ENCODE measurements around the gene ACP1. TPM values are rescaled to one million over a fixed set of nuclear protein-coding genes. Genes with fewer than 3 reads are reported as not detected.
"Not testable (repeated sequence)": the region's sequence is repeated elsewhere in the genome, so short reads cannot be mapped to it uniquely, and the experiment has no call there.

Gene ACP1
- total RNA-seq, 1 experiment from 2014 or later: 193 TPM

DNA sequence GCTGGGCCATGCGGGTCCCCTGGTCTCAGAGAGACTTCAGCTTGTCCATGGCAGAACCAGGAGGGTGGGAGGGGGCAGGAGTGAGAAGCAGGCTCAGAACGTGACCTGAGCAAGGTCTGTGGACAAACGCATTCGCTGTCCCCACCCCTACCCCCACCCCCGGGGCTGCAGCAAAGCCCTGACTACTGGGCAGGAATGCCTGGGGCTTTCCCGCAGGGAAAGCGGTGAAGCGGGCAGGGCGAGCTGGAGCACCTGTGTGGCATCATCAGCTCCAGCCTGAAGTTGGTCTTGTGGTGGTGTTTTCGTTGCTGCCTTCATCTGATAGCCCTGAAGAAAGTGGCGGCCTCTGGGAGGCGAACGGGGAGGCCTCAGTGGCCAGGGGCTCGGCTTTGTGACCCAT is 49.2 kb downstream of the ACP1 start:
- TF ChIP-seq, protein P1, sequence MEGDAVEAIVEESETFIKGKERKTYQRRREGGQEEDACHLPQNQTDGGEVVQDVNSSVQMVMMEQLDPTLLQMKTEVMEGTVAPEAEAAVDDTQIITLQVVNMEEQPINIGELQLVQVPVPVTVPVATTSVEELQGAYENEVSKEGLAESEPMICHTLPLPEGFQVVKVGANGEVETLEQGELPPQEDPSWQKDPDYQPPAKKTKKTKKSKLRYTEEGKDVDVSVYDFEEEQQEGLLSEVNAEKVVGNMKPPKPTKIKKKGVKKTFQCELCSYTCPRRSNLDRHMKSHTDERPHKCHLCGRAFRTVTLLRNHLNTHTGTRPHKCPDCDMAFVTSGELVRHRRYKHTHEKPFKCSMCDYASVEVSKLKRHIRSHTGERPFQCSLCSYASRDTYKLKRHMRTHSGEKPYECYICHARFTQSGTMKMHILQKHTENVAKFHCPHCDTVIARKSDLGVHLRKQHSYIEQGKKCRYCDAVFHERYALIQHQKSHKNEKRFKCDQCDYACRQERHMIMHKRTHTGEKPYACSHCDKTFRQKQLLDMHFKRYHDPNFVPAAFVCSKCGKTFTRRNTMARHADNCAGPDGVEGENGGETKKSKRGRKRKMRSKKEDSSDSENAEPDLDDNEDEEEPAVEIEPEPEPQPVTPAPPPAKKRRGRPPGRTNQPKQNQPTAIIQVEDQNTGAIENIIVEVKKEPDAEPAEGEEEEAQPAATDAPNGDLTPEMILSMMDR (IDR thresholded peaks at IDR 0.05; ENCODE audit: insufficient read depth in 1 of 2, low read depth in 1 of 2, low read length in 1 of 2, severe bottlenecking in 1 of 2, unreplicated experiment in 1 of 2): no peak
- BruUV-seq (replicated peaks): no TSS peak
- intact Hi-C loops (cut with micrococcal nuclease; ENCODE audit: unreplicated experiment): no loop called here

DNA sequence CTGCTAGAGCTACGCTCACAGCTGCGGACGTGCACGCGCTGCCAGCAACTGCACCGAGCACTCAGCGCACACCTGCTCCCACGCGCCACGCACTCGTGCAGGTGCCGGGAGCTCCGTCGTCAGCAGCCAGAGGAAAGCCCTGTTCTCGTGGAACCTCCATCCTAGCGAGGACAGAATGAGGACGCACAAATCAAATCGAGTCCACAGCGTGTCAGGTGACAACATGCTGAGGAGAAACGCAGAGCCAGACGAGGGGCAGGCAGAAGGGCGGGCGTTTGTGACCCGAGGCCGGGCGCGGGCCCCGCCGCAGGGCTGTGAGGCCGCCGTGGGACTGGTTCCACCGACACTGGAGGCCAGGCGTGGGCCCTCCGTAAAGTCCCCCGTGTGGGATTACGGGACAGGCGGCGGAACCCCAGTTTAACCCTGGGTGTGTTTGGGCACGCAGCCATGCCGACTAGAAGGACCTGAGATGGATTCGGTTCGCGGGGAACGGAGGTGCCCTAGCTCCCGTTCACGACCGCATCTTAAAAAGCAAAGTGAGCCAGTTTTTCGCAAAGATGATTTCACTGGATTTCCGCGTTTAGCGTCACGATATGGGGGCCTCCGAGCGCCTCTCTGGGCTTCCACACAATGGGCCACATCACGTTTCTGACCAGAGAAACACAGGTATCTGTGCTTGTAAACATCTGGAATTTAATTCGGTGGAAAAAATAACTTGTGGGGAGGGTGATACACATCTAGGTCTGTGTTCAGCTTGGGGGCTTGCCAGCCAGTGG is 50.0 kb downstream of the ACP1 start:
- BruUV-seq (replicated peaks): no TSS peak
- ChIA-PET CTCF (no interaction called here), POLR2A (no interaction called here)
- Histone ChIP-seq H3K4me3 (ENCODE audit: low read depth, low read length) (no peak overlapping the region), H3K36me3 (ENCODE audit: control insufficient read depth, insufficient read depth, low read length) (no peaks in the 10 kb centered on the region), H3K4me1 (no peaks in the 10 kb centered on the region), H3K27me3 (replicated peaks; ENCODE audit: control insufficient read depth, insufficient read depth, low read length) (no peaks in the 10 kb centered on the region; the same call in 1 of the 2 replicates), H3K9me3 (no peaks in the 10 kb centered on the region)
- Mint-ChIP-seq H3K36me3 (ENCODE audit: insufficient read depth, unreplicated experiment) (no peaks in the 10 kb centered on the region), H3K4me3 (ENCODE audit: unreplicated experiment) (no peak overlapping the region), H3K4me1 (ENCODE audit: low read depth, unreplicated experiment) (no peaks in the 10 kb centered on the region), H3K9me3 (ENCODE audit: unreplicated experiment) (peaks cover 12% of the 10 kb centered on the region), H3K27me3 (ENCODE audit: insufficient read depth, unreplicated experiment) (peaks cover 4% of the 10 kb centered on the region), H3K27ac (ENCODE audit: unreplicated experiment) (no peak overlapping the region)
- DNase-seq: no peak
- TF ChIP-seq, protein P1 (IDR thresholded peaks at IDR 0.05; ENCODE audit: insufficient read depth in 1 of 2, low read depth in 1 of 2, low read length in 1 of 2, severe bottlenecking in 1 of 2, unreplicated experiment in 1 of 2): no peak
- intact Hi-C loops (cut with micrococcal nuclease; ENCODE audit: unreplicated experiment): no loop called here

More for the DNA sequence above, 49.2 kb downstream of the ACP1 start:
- peaks cover 8% of the 10 kb centered on the region for H3K9me3 Mint-ChIP-seq (ENCODE audit: unreplicated experiment)
- H3K4me1 ChIP-seq: no peaks in the 10 kb centered on the region
- no peak overlapping the region for H3K4me3 Mint-ChIP-seq (ENCODE audit: unreplicated experiment)
- ChIA-PET POLR2A (no interaction called here), CTCF (no interaction called here)
- no peaks in the 10 kb centered on the region; the same call in 1 of the 2 replicates for H3K27me3 ChIP-seq (replicated peaks; ENCODE audit: control insufficient read depth, insufficient read depth, low read length)
- DNase-seq: no peak
- H3K27me3 Mint-ChIP-seq (ENCODE audit: insufficient read depth, unreplicated experiment): peaks cover 4% of the 10 kb centered on the region
- no peaks in the 10 kb centered on the region for H3K4me1 Mint-ChIP-seq (ENCODE audit: low read depth, unreplicated experiment)
- no peaks in the 10 kb centered on the region for H3K36me3 ChIP-seq (ENCODE audit: control insufficient read depth, insufficient read depth, low read length)
- H3K36me3 Mint-ChIP-seq (ENCODE audit: insufficient read depth, unreplicated experiment): no peaks in the 10 kb centered on the region
- H3K9me3 ChIP-seq: no peaks in the 10 kb centered on the region
- no peak overlapping the region for H3K27ac Mint-ChIP-seq (ENCODE audit: unreplicated experiment)
- H3K4me3 ChIP-seq (ENCODE audit: low read depth, low read length): no peak overlapping the region

DNA sequence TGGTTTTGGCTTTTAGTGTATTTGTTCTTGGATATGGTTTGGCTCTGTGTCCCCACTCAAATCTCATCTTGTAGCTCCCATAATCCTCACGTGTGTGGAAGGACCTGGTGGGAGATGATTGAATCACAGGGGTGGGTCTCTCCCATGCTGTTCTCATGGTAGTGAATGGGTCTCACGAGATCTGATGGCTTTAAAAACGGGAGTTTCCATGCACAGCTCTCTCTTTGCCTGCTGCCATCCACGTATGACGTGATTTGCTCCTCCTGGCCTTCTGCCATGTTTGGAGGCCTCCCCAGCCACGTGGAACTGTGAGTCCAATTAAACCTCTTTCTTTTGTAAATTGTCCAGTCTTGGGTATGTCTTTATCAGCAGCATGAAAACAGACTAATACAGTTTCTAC is 51.2 kb downstream of the ACP1 start:
- BruUV-seq (replicated peaks); H3K36me3 Mint-ChIP-seq (ENCODE audit: insufficient read depth, unreplicated experiment); H3K27me3 ChIP-seq (replicated peaks; ENCODE audit: control insufficient read depth, insufficient read depth, low read length); H3K4me1 ChIP-seq; CTCF ChIA-PET; H3K4me1 Mint-ChIP-seq (ENCODE audit: low read depth, unreplicated experiment); H3K4me3 ChIP-seq (ENCODE audit: low read depth, low read length); H3K9me3 ChIP-seq; POLR2A ChIA-PET; H3K27me3 Mint-ChIP-seq (ENCODE audit: insufficient read depth, unreplicated experiment); H3K27ac Mint-ChIP-seq (ENCODE audit: unreplicated experiment); DNase-seq; H3K4me3 Mint-ChIP-seq (ENCODE audit: unreplicated experiment); H3K36me3 ChIP-seq (ENCODE audit: control insufficient read depth, insufficient read depth, low read length); intact Hi-C loops (cut with micrococcal nuclease; ENCODE audit: unreplicated experiment): not testable (repeated sequence)
- H3K9me3 Mint-ChIP-seq (ENCODE audit: unreplicated experiment): peaks cover 12% of the 10 kb centered on the region
